Chondrocyte (in vitro differentiated cells): ENCODE results near the gene ZNF667. TPM values are rescaled to one million over a fixed set of nuclear protein-coding genes. Genes with fewer than 3 reads are reported as not detected.
A peak's percentile ranks its signal among the peaks of the same experiment; 100 is the strongest.

ENCODE experiments used
- DNase-seq: peaks from one replicate; pipeline ENCODE4 v3.0.0; 2021; ENCODE audit warnings: mixed read lengths, low spot score
- H3K27ac Mint-ChIP-seq: one replicate; pipeline ENCODE4 v1.8.0; 2021; ENCODE audit warnings: mild to moderate bottlenecking, moderate library complexity, mixed read lengths; ENCODE audit not compliant: unreplicated experiment
- H3K27me3 Mint-ChIP-seq: 2 replicates; pipeline ENCODE4 v1.8.0; 2021; ENCODE audit warnings: low read depth, mixed read lengths
- H3K36me3 Mint-ChIP-seq: 2 replicates; pipeline ENCODE4 v1.8.0; 2021; ENCODE audit warnings: low read depth, mixed read lengths
- H3K4me1 Mint-ChIP-seq: 2 replicates; pipeline ENCODE4 v1.8.0; 2021; ENCODE audit warnings: low read depth, mild to moderate bottlenecking, mixed read lengths
- H3K4me3 Mint-ChIP-seq: one replicate; pipeline ENCODE4 v1.8.0; 2021; ENCODE audit warnings: mild to moderate bottlenecking, moderate library complexity, mixed read lengths; ENCODE audit not compliant: unreplicated experiment
- H3K9me3 Mint-ChIP-seq: 2 replicates; pipeline ENCODE4 v1.8.0; 2021; ENCODE audit warnings: low read depth, mixed read lengths
- total RNA-seq: library from RNA; stranded (reverse); gene quantifications from 3 replicates; pipeline ENCODE4 v1.2.1, GENCODE V29; 2021
- TF ChIP-seq, protein P1 (sequence below): fragments of 200-600 bp; sonication (generic); IDR thresholded peaks from 2 replicates; pipeline ENCODE4 v1.5.0; 2021; ENCODE audit warnings: antibody characterized with exemption, mild to moderate bottlenecking, moderate library complexity

ZNF667 gene
- total RNA-seq, 1 donor from 2014 or later = not detected

- Mint-ChIP-seq H3K27ac (peak overlapping the region; percentile 89), H3K4me3 (peak overlapping the region; percentile 74), H3K9me3 (peaks cover 80% of the 10 kb centered on the region), H3K36me3 (peaks cover 52% of the 10 kb centered on the region), H3K27me3 (no peaks in the 10 kb centered on the region), H3K4me1 (peaks cover 21% of the 10 kb centered on the region)
- TF ChIP-seq, protein P1, sequence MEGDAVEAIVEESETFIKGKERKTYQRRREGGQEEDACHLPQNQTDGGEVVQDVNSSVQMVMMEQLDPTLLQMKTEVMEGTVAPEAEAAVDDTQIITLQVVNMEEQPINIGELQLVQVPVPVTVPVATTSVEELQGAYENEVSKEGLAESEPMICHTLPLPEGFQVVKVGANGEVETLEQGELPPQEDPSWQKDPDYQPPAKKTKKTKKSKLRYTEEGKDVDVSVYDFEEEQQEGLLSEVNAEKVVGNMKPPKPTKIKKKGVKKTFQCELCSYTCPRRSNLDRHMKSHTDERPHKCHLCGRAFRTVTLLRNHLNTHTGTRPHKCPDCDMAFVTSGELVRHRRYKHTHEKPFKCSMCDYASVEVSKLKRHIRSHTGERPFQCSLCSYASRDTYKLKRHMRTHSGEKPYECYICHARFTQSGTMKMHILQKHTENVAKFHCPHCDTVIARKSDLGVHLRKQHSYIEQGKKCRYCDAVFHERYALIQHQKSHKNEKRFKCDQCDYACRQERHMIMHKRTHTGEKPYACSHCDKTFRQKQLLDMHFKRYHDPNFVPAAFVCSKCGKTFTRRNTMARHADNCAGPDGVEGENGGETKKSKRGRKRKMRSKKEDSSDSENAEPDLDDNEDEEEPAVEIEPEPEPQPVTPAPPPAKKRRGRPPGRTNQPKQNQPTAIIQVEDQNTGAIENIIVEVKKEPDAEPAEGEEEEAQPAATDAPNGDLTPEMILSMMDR = no peak
- no peak for DNase-seq
Observed at GRCh38 chr19:56403261-56403660, 73.9 kb downstream of the ZNF667 start.

DNA sequence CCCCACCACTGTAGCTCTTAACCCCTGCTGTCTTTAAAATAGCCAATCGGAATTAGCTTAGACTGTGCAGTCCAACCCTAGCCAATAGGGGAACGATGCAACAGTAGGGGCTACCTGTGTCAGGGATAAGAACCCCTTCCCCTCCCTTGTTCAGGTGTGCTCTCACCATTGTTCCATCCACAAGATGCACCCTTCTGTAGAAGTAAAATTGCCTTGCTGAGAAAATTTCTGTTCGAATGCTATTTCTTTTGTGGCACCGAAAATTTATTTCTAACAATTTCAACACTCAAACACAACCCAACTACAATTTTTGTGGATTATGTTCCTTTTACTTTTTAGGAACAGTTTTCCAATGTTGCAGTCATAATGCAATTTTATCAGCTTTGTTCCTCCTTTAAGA is 76.7 kb downstream of the ZNF667 start:
- H3K4me1 Mint-ChIP-seq = peaks cover 20% of the 10 kb centered on the region
- DNase-seq = no peak
- H3K27me3 Mint-ChIP-seq = no peaks in the 10 kb centered on the region
- TF ChIP-seq, protein P1 = no peak
- H3K36me3 Mint-ChIP-seq = peaks cover 41% of the 10 kb centered on the region
- H3K9me3 Mint-ChIP-seq = peaks cover 73% of the 10 kb centered on the region
- H3K27ac Mint-ChIP-seq = no peak overlapping the region
- no peak overlapping the region for H3K4me3 Mint-ChIP-seq

DNA sequence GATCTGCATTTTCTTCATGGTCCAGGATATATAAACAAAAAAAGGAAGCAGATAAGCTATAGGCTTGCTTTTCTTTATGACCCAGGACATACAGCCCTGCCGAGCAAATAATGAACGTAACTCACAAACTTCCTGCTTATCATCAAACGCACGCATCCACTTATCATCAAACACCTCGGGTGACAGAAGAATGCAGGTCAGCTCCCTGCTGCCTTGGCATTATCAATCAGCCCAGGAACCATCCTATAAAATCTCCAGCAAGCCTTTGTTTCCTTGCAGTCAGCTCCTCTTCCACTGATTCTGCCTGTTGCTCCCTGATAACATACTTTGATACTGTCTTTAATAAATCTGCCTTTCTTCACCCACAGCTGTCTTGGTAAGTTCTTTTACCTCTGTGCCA is 78.3 kb downstream of the ZNF667 start:
- no peaks in the 10 kb centered on the region for H3K27me3 Mint-ChIP-seq
- peaks cover 31% of the 10 kb centered on the region for H3K36me3 Mint-ChIP-seq
- H3K4me1 Mint-ChIP-seq = peaks cover 9% of the 10 kb centered on the region
- H3K9me3 Mint-ChIP-seq = peaks cover 78% of the 10 kb centered on the region
- no peak for DNase-seq
- H3K27ac Mint-ChIP-seq = no peak overlapping the region
- TF ChIP-seq, protein P1 = no peak
- no peak overlapping the region for H3K4me3 Mint-ChIP-seq

GRCh38 chr19:56393119-56394012 is 83.8 kb downstream of the ZNF667 start, which contains the start of gene ZNF582:
Gene ZNF582, minus strand, starts transcription at chr19:56393534. Its CDS starts 1,782 bp downstream, at chr19:56391752.
- Mint-ChIP-seq H3K9me3 (peaks cover 65% of the 10 kb centered on the region), H3K36me3 (peaks cover 32% of the 10 kb centered on the region), H3K4me3 (peak within 1 kb of the TSS; percentile 80), H3K4me1 (peaks cover 12% of the 10 kb centered on the region), H3K27ac (peak within 1 kb of the TSS; percentile 66), H3K27me3 (no peaks in the 10 kb centered on the region)
- DNase-seq = peak; percentile 96
- TF ChIP-seq, protein P1 = peak; percentile 87

Other genes with a start within 250 kb of the ZNF667 start
- not detected in 3 replicates for gene EDDM13, start 204.6 kb downstream of the ZNF667 start, total RNA-seq
- 1.5 to 9.9 TPM (median 3.8 TPM) in 3 replicates for gene ZSCAN5A, start 162.5 kb downstream of the ZNF667 start, total RNA-seq
- gene ZNF582, start 83.8 kb downstream of the ZNF667 start, total RNA-seq = 1.6 to 4.1 TPM (median 2.3 TPM) in 3 replicates
- 3.7 to 8.6 TPM (median 4.4 TPM) in 3 replicates for gene ZNF583, start 73.0 kb downstream of the ZNF667 start, total RNA-seq
- 0.02 TPM in 1 of 3 replicates, not detected in the others for gene ZNF471, start 30.5 kb upstream of the ZNF667 start, total RNA-seq
- 4.8 to 8.7 TPM (median 5.9 TPM) in 3 replicates for gene ZFP28, start 61.6 kb upstream of the ZNF667 start, total RNA-seq
- gene ZNF470, start 90.1 kb upstream of the ZNF667 start, total RNA-seq = 3.4 to 4.4 TPM (median 4.2 TPM) in 3 replicates
- gene ZNF71, start 118.0 kb upstream of the ZNF667 start, total RNA-seq = 9.4 to 10.6 TPM (median 10.0 TPM) in 3 replicates
- gene SMIM17, start 165.8 kb upstream of the ZNF667 start, total RNA-seq = 0.20 to 1.1 TPM (median 0.67 TPM) in 3 replicates
- not detected in 3 replicates for gene ZNF835, start 194.4 kb upstream of the ZNF667 start, total RNA-seq